ENCODE results near the gene ZNF268. TPM values are rescaled to one million over a fixed set of nuclear protein-coding genes. Genes with fewer than 3 reads are reported as not detected.

ZNF268 gene
- total and polyA plus RNA-seq, 2 of the 13 experiments (the other 11 are each of a cell fraction or from before 2014, with no cell fraction given), result 7.6 to 31.3 TPM

DNA sequence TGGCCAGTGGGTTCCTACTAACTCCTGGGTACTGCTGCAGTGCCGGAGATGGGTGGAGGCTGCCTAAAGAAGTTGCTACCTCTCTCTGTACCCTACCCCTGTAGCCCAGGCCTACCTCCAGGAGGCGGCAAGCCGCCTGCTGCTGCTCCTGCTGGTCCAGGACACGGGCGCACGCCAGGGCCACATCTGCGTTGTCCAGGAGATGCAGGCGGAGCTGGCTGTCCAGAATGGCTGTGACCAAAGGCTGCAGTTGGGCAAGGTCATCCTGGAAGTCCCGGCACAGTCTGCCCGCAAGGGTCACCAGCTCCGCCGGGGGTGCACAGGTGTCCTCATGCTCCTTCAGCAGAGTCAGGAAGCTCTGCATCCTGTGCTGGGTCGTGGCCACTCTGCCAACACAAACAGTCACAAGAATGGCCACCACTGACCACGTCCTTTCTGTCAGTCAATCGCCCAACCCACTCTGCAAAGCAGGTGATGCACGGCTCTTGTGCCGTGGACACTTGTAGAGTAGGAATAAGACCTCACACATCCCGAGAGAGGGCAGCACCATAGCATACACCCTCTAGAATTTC is 52.8 kb downstream of the ZNF268 start:
- Histone ChIP-seq H2AFZ (ENCODE audit: low read length) (no peak overlapping the region), H3K9ac (ENCODE audit: insufficient read depth, low read depth, low read length) (no peak overlapping the region), H4K20me1 (ENCODE audit: insufficient read depth, low read length) (no peaks in the 10 kb centered on the region), H3K4me1 (ENCODE audit: insufficient read depth, low read length) (no peaks in the 10 kb centered on the region), H3K27me3 (ENCODE audit: control insufficient read depth in 1 of 2, insufficient read depth in 2 of 2, low read length in 2 of 2) (no peaks in the 10 kb centered on the region), H3K9me3 (ENCODE audit: low read length) (peaks cover 84% of the 10 kb centered on the region), H3K79me2 (ENCODE audit: insufficient read depth, low read length) (no peaks in the 10 kb centered on the region), H3K4me2 (ENCODE audit: low read depth, low read length) (no peak overlapping the region), H3K27ac (ENCODE audit: extremely low read length, insufficient read depth, low read length) (no peak overlapping the region), H3K4me3 (replicated peaks in 1 of 3; ENCODE audit: insufficient read depth in 1 of 3, low read depth in 2 of 3, low read length in 3 of 3) (no peak overlapping the region), H3K36me3 (replicated peaks in 1 of 2; ENCODE audit: control insufficient read depth in 1 of 2, insufficient read depth in 2 of 2, low read length in 2 of 2) (no peaks in the 10 kb centered on the region)
- FAIRE-seq (no peak), ATAC-seq (no peak), DNase-seq (ENCODE audit: low spot score) (no peak)
- TF ChIP-seq ZNF20 (CRISPR knock-in tag; IDR thresholded peaks at IDR 0.05) (no peak), SYNCRIP (IDR thresholded peaks at IDR 0.05; ENCODE audit: insufficient read depth, low read depth, low read length) (no peak), SRF (IDR thresholded peaks at IDR 0.05; ENCODE audit: low read depth, low read length) (no peak), ZNF839 (CRISPR knock-in tag; IDR thresholded peaks at IDR 0.05; ENCODE audit: borderline replicate concordance) (no peak), RAD21 (CRISPR knock-in tag; IDR thresholded peaks at IDR 0.05) (no peak)
- TF ChIP-seq, protein P1, sequence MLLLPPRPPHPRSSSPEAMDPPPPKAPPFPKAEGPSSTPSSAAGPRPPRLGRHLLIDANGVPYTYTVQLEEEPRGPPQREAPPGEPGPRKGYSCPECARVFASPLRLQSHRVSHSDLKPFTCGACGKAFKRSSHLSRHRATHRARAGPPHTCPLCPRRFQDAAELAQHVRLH (CRISPR knock-in tag; IDR thresholded peaks at IDR 0.05; ENCODE audit: borderline replicate concordance, low read depth), result no peak
- TF ChIP-seq, protein P2, sequence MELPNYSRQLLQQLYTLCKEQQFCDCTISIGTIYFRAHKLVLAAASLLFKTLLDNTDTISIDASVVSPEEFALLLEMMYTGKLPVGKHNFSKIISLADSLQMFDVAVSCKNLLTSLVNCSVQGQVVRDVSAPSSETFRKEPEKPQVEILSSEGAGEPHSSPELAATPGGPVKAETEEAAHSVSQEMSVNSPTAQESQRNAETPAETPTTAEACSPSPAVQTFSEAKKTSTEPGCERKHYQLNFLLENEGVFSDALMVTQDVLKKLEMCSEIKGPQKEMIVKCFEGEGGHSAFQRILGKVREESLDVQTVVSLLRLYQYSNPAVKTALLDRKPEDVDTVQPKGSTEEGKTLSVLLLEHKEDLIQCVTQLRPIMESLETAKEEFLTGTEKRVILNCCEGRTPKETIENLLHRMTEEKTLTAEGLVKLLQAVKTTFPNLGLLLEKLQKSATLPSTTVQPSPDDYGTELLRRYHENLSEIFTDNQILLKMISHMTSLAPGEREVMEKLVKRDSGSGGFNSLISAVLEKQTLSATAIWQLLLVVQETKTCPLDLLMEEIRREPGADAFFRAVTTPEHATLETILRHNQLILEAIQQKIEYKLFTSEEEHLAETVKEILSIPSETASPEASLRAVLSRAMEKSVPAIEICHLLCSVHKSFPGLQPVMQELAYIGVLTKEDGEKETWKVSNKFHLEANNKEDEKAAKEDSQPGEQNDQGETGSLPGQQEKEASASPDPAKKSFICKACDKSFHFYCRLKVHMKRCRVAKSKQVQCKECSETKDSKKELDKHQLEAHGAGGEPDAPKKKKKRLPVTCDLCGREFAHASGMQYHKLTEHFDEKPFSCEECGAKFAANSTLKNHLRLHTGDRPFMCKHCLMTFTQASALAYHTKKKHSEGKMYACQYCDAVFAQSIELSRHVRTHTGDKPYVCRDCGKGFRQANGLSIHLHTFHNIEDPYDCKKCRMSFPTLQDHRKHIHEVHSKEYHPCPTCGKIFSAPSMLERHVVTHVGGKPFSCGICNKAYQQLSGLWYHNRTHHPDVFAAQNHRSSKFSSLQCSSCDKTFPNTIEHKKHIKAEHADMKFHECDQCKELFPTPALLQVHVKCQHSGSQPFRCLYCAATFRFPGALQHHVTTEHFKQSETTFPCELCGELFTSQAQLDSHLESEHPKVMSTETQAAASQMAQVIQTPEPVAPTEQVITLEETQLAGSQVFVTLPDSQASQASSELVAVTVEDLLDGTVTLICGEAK (IDR thresholded peaks at IDR 0.05), result no peak
- TF ChIP-seq, protein P2 (CRISPR knock-in tag; IDR thresholded peaks at IDR 0.05), result no peak
- ChIA-PET POLR2A (no interaction called here), CTCF (ENCODE audit: low intra/inter-chr PET ratio, low total read pairs) (no interaction called here)
- BruUV-seq (replicated peaks), result no TSS peak
- intact Hi-C loops (cut with micrococcal nuclease; ENCODE audit: unreplicated experiment), result no loop called here
- 17% methylated on average over 9 of the region's 18 CpGs for WGBS (ENCODE audit: low lambda C conversion rate)
- in situ Hi-C loops (cut with HindIII; ENCODE audit: extremely low pct_ligation_motif_present, low pct_unique_long_range_greater_than_20kb), result no loop called here

Measured in HepG2 (cell line).